Neural cell (in vitro differentiated cells): ENCODE results near the gene UMODL1. TPM values are rescaled to one million over a fixed set of nuclear protein-coding genes. Genes with fewer than 3 reads are reported as not detected.

Source experiments
- H2AFZ ChIP-seq: fragments of 200-600, 300-800 bp; sonication (generic), shearing (Covaris generic); 2 replicates; pipeline ENCODE4 v1.6.0; 2014; ENCODE audit warnings: low read depth, mild to moderate bottlenecking, antibody characterized with exemption, low read length, moderate library complexity
- H3F3A ChIP-seq: fragments of 200-600 bp; shearing (Covaris generic); 2 replicates; pipeline ENCODE4 v1.6.1; 2016; ENCODE audit warnings: mild to moderate bottlenecking, moderate library complexity, mixed read lengths, antibody characterized with exemption, low read length; ENCODE audit not compliant: insufficient read depth, poor library complexity, severe bottlenecking
- H3K27ac ChIP-seq: fragments of 200-600, 300-800 bp; sonication (generic), shearing (Covaris generic); 2 replicates; pipeline ENCODE4 v1.5.1; 2014; ENCODE audit warnings: mild to moderate bottlenecking, low read length, moderate library complexity
- H3K27me3 ChIP-seq: fragments of 300-800, 200-600 bp; sonication (generic), shearing (Covaris generic); 2 replicates; pipeline ENCODE4 v1.6.0; 2014; ENCODE audit warnings: mild to moderate bottlenecking, low read depth, low read length, moderate library complexity; ENCODE audit not compliant: insufficient read depth
- H3K36me3 ChIP-seq: fragments of 300-800, 200-600 bp; sonication (generic), shearing (Covaris generic); 2 replicates; pipeline ENCODE4 v1.5.1; 2014; ENCODE audit warnings: mild to moderate bottlenecking, antibody characterized with exemption, low read length, moderate library complexity; ENCODE audit not compliant: insufficient read depth
- H3K4me2 ChIP-seq: fragments of 300-800, 200-600 bp; sonication (generic), shearing (Covaris generic); 2 replicates; pipeline ENCODE4 v1.6.0; 2014; ENCODE audit warnings: mild to moderate bottlenecking, low read length
- H3K4me3 ChIP-seq: fragments of 300-800, 200-600 bp; sonication (generic), shearing (Covaris generic); 2 replicates; pipeline ENCODE4 v1.5.1; 2014; ENCODE audit warnings: mild to moderate bottlenecking, low read length, moderate library complexity
- H3K79me2 ChIP-seq: fragments of 200-600 bp; shearing (Covaris generic); replicated peaks from 2 replicates; pipeline ENCODE4 v1.6.0; 2014; ENCODE audit warnings: mild to moderate bottlenecking, low read length, moderate library complexity; ENCODE audit not compliant: insufficient read depth
- H3K9ac ChIP-seq: fragments of 300-800, 200-600 bp; sonication (generic), shearing (Covaris generic); 2 replicates; pipeline ENCODE4 v1.6.1; 2016; ENCODE audit warnings: mild to moderate bottlenecking, low read length, mixed read lengths
- H3K9me2 ChIP-seq: fragments of 200-600 bp; shearing (Covaris generic); 2 replicates; pipeline ENCODE4 v1.6.1; 2016; ENCODE audit warnings: mild to moderate bottlenecking, low read length, mixed read lengths; ENCODE audit not compliant: insufficient read depth
- H3K9me3 ChIP-seq: fragments of 200-600, 300-800 bp; sonication (generic), shearing (Covaris generic); 2 replicates; pipeline ENCODE4 v1.6.1; 2016; ENCODE audit warnings: mild to moderate bottlenecking, mixed run types, low read length, moderate library complexity, mixed read lengths
- H4K20me1 ChIP-seq: fragments of 200-600 bp; shearing (Covaris generic); 2 replicates; pipeline ENCODE4 v1.6.1; 2016; ENCODE audit warnings: mild to moderate bottlenecking, mixed run types; ENCODE audit not compliant: insufficient read depth
- CTCF ChIP-seq: fragments of 450-650 bp; IDR thresholded peaks from 2 replicates; pipeline ENCODE4 v1.5.1; 2014; ENCODE audit warnings: antibody characterized with exemption, mild to moderate bottlenecking, moderate library complexity; ENCODE audit not compliant: poor library complexity, severe bottlenecking
- EP300 ChIP-seq: fragments of 450-650 bp; conservative IDR thresholded peaks from 2 replicates; pipeline ENCODE4 v1.6.1; 2014; ENCODE audit warnings: antibody characterized with exemption, mild to moderate bottlenecking, moderate library complexity; ENCODE audit not compliant: poor library complexity, severe bottlenecking
- EZH2 ChIP-seq: fragments of 200-600, 300-800 bp; shearing (Covaris generic), sonication (generic); IDR thresholded peaks from 2 replicates; pipeline ENCODE4 v1.6.1; 2014; ENCODE audit warnings: antibody characterized with exemption, low read length, borderline replicate concordance, mild to moderate bottlenecking; ENCODE audit not compliant: insufficient read depth, poor library complexity, severe bottlenecking
- MXI1 ChIP-seq: fragments of 450-650 bp; conservative IDR thresholded peaks from 2 replicates; pipeline ENCODE4 v1.6.1; 2014; ENCODE audit warnings: antibody characterized with exemption, mild to moderate bottlenecking; ENCODE audit not compliant: poor library complexity, severe bottlenecking
- POLR2AphosphoS5 ChIP-seq: IDR thresholded peaks from 2 replicates; pipeline ENCODE4 v1.6.1; 2012
- RAD21 ChIP-seq: fragments of 450-650 bp; conservative IDR thresholded peaks from 2 replicates; pipeline ENCODE4 v1.6.1; 2014; ENCODE audit warnings: antibody characterized with exemption, mild to moderate bottlenecking, moderate library complexity
- SMC3 ChIP-seq: fragments of 450-650 bp; conservative IDR thresholded peaks from 2 replicates; pipeline ENCODE4 v1.6.1; 2014; ENCODE audit warnings: antibody characterized with exemption, mild to moderate bottlenecking, moderate library complexity; ENCODE audit not compliant: poor library complexity
- TAF1 ChIP-seq: IDR thresholded peaks from 2 replicates; pipeline ENCODE4 v1.6.1; 2012; ENCODE audit warnings: low read depth
- polyA plus RNA-seq: library from polyadenylated mRNA; depleted of rRNA; stranded (reverse); fragments of >200 nt; gene quantifications from 2 replicates; pipeline ENCODE4 v1.2.3, GENCODE V29; 2014
- TF ChIP-seq, protein P1 (sequence below): IDR thresholded peaks from 2 replicates; pipeline ENCODE4 v1.6.1; 2012; ENCODE audit warnings: borderline replicate concordance

Gene UMODL1
- polyA plus RNA-seq, 1 donor from 2014 or later: 0.11 TPM

GRCh38 chr21:42021371-42022090 is 49.6 kb upstream of the UMODL1 start:
- Histone ChIP-seq H3F3A (no peaks in the 10 kb centered on the region), H4K20me1 (no peaks in the 10 kb centered on the region), H3K27me3 (no peaks in the 10 kb centered on the region), H3K9ac (peak overlapping the region; percentile 69), H3K4me2 (peak overlapping the region; percentile 28), H3K9me2 (no peaks in the 10 kb centered on the region), H3K79me2 (no peaks in the 10 kb centered on the region), H3K36me3 (no peaks in the 10 kb centered on the region), H3K27ac (peak overlapping the region; percentile 81), H3K4me3 (peak overlapping the region; percentile 53), H3K9me3 (no peaks in the 10 kb centered on the region), H2AFZ (peak overlapping the region; percentile 18)
- TF ChIP-seq SMC3 (peak; percentile 47), EP300 (peak; percentile 74), RAD21 (no peak), POLR2AphosphoS5 (peak; percentile 67), EZH2 (no peak)
- TF ChIP-seq, protein P1, sequence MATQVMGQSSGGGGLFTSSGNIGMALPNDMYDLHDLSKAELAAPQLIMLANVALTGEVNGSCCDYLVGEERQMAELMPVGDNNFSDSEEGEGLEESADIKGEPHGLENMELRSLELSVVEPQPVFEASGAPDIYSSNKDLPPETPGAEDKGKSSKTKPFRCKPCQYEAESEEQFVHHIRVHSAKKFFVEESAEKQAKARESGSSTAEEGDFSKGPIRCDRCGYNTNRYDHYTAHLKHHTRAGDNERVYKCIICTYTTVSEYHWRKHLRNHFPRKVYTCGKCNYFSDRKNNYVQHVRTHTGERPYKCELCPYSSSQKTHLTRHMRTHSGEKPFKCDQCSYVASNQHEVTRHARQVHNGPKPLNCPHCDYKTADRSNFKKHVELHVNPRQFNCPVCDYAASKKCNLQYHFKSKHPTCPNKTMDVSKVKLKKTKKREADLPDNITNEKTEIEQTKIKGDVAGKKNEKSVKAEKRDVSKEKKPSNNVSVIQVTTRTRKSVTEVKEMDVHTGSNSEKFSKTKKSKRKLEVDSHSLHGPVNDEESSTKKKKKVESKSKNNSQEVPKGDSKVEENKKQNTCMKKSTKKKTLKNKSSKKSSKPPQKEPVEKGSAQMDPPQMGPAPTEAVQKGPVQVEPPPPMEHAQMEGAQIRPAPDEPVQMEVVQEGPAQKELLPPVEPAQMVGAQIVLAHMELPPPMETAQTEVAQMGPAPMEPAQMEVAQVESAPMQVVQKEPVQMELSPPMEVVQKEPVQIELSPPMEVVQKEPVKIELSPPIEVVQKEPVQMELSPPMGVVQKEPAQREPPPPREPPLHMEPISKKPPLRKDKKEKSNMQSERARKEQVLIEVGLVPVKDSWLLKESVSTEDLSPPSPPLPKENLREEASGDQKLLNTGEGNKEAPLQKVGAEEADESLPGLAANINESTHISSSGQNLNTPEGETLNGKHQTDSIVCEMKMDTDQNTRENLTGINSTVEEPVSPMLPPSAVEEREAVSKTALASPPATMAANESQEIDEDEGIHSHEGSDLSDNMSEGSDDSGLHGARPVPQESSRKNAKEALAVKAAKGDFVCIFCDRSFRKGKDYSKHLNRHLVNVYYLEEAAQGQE: peak; percentile 85

- Histone ChIP-seq H3K9me3 (no peaks in the 10 kb centered on the region), H3K36me3 (no peaks in the 10 kb centered on the region), H3K79me2 (no peaks in the 10 kb centered on the region), H3K9me2 (no peaks in the 10 kb centered on the region), H3F3A (no peaks in the 10 kb centered on the region), H3K4me2 (peak overlapping the region; percentile 28), H3K4me3 (peak overlapping the region; percentile 53), H3K27me3 (no peaks in the 10 kb centered on the region), H4K20me1 (no peaks in the 10 kb centered on the region), H3K9ac (peak overlapping the region; percentile 69), H2AFZ (peak overlapping the region; percentile 18), H3K27ac (peak overlapping the region; percentile 81)
- TF ChIP-seq CTCF: no peak
- no peak for TF ChIP-seq EZH2
- no peak for TF ChIP-seq MXI1
- no peak for TF ChIP-seq SMC3
- peak; percentile 7 for TF ChIP-seq RAD21
- TF ChIP-seq EP300: no peak
- peak; percentile 13 for TF ChIP-seq POLR2AphosphoS5
- TF ChIP-seq, protein P1: no peak
- no peak for TF ChIP-seq TAF1
Observed at GRCh38 chr21:42022091-42022430, 49.1 kb upstream of the UMODL1 start.
